ENCODE results near the gene EXOC3L2. TPM values are rescaled to one million over a fixed set of nuclear protein-coding genes. Genes with fewer than 3 reads are reported as not detected.

EXOC3L2 gene
- polyA plus RNA-seq, 1 of the 3 experiments (the other 2 are of a cell fraction): 0.02 TPM

DNA sequence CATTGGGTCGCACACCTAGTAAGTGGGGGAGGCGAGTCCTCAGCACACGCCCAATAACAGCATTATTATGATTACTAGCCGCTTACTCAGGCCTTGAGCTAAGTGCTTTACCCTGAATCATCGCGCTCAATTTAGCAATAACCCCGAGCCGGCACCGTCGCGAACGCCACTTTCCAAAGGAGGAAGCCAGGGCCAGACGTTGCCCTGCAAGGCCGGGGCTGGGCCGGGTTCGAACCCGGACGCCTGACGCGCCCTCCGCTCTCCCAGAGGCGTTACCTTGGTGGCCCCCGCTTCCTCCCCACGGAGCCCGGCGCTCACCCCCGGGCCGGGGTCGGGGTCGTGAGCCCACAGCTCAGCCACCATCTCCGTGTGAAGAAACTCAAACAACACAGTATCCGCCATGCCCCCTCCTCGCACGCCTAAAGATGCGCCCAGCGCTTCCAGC is 67.4 kb downstream of the EXOC3L2 start, which contains the start of gene TRAPPC6A (continued):
- no peak for TF ChIP-seq CHD2 (IDR thresholded peaks at IDR 0.05; ENCODE audit: low read length, partially characterized antibody)
- peak; percentile 82 for TF ChIP-seq YY1 (IDR thresholded peaks at IDR 0.05; ENCODE audit: low read depth)
- no peak for TF ChIP-seq RXRA (IDR thresholded peaks at IDR 0.05; ENCODE audit: borderline replicate concordance, low read depth)
- no peak for TF ChIP-seq RFX5 (IDR thresholded peaks at IDR 0.05; ENCODE audit: low read length)
- TF ChIP-seq FOXM1 (IDR thresholded peaks at IDR 0.05; ENCODE audit: low read depth): no peak
- no peak for TF ChIP-seq ELF1 (IDR thresholded peaks at IDR 0.05)
- TF ChIP-seq GABPA (IDR thresholded peaks at IDR 0.05; ENCODE audit: low read depth): no peak

DNA sequence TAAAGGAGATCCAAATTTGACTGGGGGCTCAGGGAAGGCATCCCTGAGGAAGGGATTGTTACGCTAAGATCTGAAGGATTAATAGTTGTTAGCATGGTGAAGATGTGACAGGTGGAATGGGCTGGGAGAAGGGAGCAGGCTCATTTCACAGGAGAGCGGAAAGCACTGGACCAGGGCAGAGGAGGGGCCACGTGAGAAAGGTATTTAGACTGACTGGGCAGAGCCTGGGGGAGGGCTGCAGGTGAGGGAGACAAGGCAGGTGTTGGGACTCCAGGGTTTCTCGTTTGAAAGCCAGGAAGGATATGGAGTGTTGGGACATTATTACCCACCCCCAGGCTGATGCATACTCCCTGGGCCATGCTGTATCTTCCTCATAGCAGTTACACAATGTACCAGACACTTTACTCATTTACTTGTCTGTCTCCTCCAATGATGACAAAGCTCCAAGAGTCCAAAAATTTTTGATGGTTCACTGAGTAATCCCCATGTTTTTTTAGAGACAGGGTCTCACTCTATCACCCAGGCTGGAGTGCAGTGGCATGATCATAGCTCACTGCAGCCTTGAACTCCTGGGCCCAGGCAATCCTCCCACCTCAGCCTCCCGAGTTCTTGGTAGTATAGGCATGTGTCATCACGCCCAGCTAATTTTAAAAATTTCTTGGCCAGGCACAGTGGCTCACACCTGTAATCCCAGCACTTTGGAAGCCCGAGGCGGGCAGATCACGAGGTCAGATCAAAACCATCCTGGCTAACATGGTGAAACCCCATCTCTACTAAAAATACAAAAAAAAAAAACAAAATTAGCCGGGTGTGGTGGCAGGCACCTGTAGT is 69.5 kb downstream of the EXOC3L2 start:
- POLR2A ChIA-PET: no interaction called here
- CTCF ChIA-PET: interaction anchor here (0.6 kb wide), 1 partner anchor 11 kb away, joined by 3 read pairs; no protein-coding TSS in a partner anchor
- no peak overlapping the region for H3K9ac ChIP-seq

More for the DNA sequence above, 69.5 kb downstream of the EXOC3L2 start:
- Histone ChIP-seq H3K9me3 (no peaks in the 10 kb centered on the region), H2AFZ (ENCODE audit: low read depth) (no peak overlapping the region), H3K4me3 (ENCODE audit: low read depth in 2 of 2, low read length in 1 of 2) (no peak overlapping the region), H3K27ac (ENCODE audit: low read depth in 2 of 2, low read length in 1 of 2) (no peak overlapping the region), H3F3A (replicated peaks; ENCODE audit: insufficient read depth) (peaks cover 9% of the 10 kb centered on the region), H4K20me1 (ENCODE audit: insufficient read depth) (no peaks in the 10 kb centered on the region), H3K9me2 (no peaks in the 10 kb centered on the region), H3K79me2 (ENCODE audit: insufficient read depth) (peaks cover 20% of the 10 kb centered on the region), H3K36me3 (replicated peaks in 1 of 2; ENCODE audit: control insufficient read depth in 1 of 2, insufficient read depth in 2 of 2, low read length in 1 of 2) (peaks cover 0 to 5% of the 10 kb centered on the region in 2 experiments), H3K4me1 (ENCODE audit: control insufficient read depth in 1 of 2, insufficient read depth in 2 of 2, low read depth in 1 of 2, low read length in 1 of 2) (peaks cover 0 to 13% of the 10 kb centered on the region in 2 experiments; a peak in 1 of 4 replicates), H3K4me2 (no peak overlapping the region), H3K27me3 (ENCODE audit: insufficient read depth) (no peaks in the 10 kb centered on the region)
- WGBS (ENCODE audit: low lambda C conversion rate): 79% methylated on average over 10 of the region's 10 CpGs
- no peak for DNase-seq
- TF ChIP-seq POLR2AphosphoS5 (IDR thresholded peaks at IDR 0.05; ENCODE audit: low read depth, low read length): no peak
- no peak for TF ChIP-seq USF2 (IDR thresholded peaks at IDR 0.05; ENCODE audit: borderline replicate concordance, low read depth, low read length)
- no peak for TF ChIP-seq EP300 (IDR thresholded peaks at IDR 0.05; ENCODE audit: borderline replicate concordance in 1 of 2, low read depth in 1 of 2, low read length in 1 of 2)
- TF ChIP-seq FOXM1 (IDR thresholded peaks at IDR 0.05; ENCODE audit: low read depth): no peak
- TF ChIP-seq CHD2 (IDR thresholded peaks at IDR 0.05; ENCODE audit: low read length, partially characterized antibody): no peak
- TF ChIP-seq, protein P1, sequence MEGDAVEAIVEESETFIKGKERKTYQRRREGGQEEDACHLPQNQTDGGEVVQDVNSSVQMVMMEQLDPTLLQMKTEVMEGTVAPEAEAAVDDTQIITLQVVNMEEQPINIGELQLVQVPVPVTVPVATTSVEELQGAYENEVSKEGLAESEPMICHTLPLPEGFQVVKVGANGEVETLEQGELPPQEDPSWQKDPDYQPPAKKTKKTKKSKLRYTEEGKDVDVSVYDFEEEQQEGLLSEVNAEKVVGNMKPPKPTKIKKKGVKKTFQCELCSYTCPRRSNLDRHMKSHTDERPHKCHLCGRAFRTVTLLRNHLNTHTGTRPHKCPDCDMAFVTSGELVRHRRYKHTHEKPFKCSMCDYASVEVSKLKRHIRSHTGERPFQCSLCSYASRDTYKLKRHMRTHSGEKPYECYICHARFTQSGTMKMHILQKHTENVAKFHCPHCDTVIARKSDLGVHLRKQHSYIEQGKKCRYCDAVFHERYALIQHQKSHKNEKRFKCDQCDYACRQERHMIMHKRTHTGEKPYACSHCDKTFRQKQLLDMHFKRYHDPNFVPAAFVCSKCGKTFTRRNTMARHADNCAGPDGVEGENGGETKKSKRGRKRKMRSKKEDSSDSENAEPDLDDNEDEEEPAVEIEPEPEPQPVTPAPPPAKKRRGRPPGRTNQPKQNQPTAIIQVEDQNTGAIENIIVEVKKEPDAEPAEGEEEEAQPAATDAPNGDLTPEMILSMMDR (IDR thresholded peaks at IDR 0.05): no peak
- TF ChIP-seq EZH2phosphoT487 (IDR thresholded peaks at IDR 0.05; ENCODE audit: borderline replicate concordance, low read depth): no peak
- TF ChIP-seq MXI1 (IDR thresholded peaks at IDR 0.05; ENCODE audit: low read depth, low read length): no peak
- TF ChIP-seq NFIC (IDR thresholded peaks at IDR 0.05; ENCODE audit: borderline replicate concordance): no peak
